ENCODE measurements around the gene TRIM27. TPM values are rescaled to one million over a fixed set of nuclear protein-coding genes. Genes with fewer than 3 reads are reported as not detected.
A peak's percentile ranks its signal among the peaks of the same experiment; 100 is the strongest.

The TRIM27 gene
- total and polyA plus RNA-seq, 3 experiments from 2014 or later: 61.6 to 69.2 (median 67.7) TPM

DNA sequence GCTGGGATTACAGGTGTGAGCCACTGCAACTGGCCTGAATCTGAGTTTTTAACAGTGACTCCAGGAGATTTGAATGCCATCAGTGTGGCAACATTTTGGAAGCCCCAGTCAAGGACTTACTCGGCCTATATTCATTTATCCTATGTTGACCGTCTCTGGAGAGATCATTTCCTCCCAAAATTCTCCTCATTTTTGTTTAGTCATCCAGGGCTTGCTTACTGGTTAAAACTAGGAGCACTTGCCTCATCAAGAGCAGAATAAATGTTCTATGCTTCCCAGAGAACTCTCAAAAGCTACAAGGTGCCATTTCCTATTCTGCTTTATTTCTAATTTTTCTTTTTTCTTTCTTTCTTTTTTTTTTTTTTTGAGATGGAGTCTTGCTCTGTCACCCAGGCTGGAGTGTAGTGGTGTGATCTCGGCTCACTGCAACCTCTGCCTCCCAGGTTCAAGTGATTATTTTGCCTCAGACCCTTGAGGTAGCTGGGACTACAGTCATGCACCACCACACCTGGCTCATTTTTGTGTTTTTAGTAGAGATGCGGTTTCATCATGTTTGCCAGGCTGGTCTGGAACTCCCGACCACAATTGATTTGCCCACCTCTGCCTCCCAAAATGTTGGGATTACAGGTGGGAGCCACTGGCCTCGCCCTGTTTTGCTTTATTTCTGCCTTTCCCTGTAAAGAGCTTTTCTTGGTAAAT, 23.4 kb upstream of the TRIM27 start:
- peaks cover 0 to 14% of the 10 kb centered on the region in 2 donors for H3K27me3 Mint-ChIP-seq
- no peak for DNase-seq
- no peaks in the 10 kb centered on the region for H3K27me3 ChIP-seq (ENCODE audit: insufficient read depth, low read length, poor library complexity, severe bottlenecking)
- peaks cover 0 to 2% (median 0%) of the 10 kb centered on the region in 3 donors for H3K36me3 Mint-ChIP-seq
- peak overlapping the region in 1 of 7 donors; percentile 12 for H3K4me3 Mint-ChIP-seq
- H3K9me3 ChIP-seq (ENCODE audit: low read length): no peaks in the 10 kb centered on the region
- H3K4me1 ChIP-seq (ENCODE audit: insufficient read depth, low read length): peaks cover 20% of the 10 kb centered on the region
- CTCF ChIA-PET: interaction anchor here (1.4 kb wide), 1 partner anchor 8 kb away, joined by 3 read pairs; no protein-coding TSS in a partner anchor
- POLR2A ChIA-PET: interaction anchor here (0.6 kb wide), 1 partner anchor 9 kb away, joined by 3 read pairs; no protein-coding TSS in a partner anchor
- no peaks in the 10 kb centered on the region for H3K36me3 ChIP-seq (ENCODE audit: insufficient read depth, low read length)
- H3K4me3 ChIP-seq (ENCODE audit: low read length): no peak overlapping the region
- H3K4me1 Mint-ChIP-seq: peaks cover 19 to 26% (median 24%) of the 10 kb centered on the region in 3 donors
- H3K9me3 Mint-ChIP-seq: peaks cover 0 to 2% (median 0%) of the 10 kb centered on the region in 5 donors
- H3K27ac ChIP-seq (ENCODE audit: low read depth, low read length): peak overlapping the region; percentile 2
- H3K27ac Mint-ChIP-seq: peak overlapping the region in 1 of 8 donors; percentile 97

DNA sequence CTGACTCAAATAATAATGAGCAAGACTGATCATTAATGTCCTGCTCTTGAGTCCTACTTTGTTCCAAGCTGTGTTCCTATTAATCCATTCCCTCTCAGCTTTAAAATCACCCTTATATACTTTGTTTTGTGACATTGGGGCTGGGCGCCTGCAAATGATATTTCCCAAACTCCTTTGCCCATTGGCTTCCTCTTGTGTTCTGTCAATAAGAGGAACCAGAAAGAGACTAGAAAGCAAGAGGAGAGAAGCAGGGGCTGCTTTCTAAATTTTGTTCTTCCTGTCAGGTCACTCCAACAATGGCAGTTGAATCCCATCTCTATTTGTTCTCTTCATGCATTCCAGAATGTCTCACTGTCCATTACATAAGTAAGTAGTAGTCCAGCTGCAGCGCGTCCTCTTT, 21.6 kb upstream of the TRIM27 start:
- peaks cover 35 to 45% (median 42%) of the 10 kb centered on the region in 3 donors for H3K4me1 Mint-ChIP-seq
- Histone ChIP-seq H3K9me3 (ENCODE audit: low read length) (no peaks in the 10 kb centered on the region), H3K27ac (ENCODE audit: low read depth, low read length) (no peak overlapping the region), H3K27me3 (ENCODE audit: insufficient read depth, low read length, poor library complexity, severe bottlenecking) (no peaks in the 10 kb centered on the region), H3K4me1 (ENCODE audit: insufficient read depth, low read length) (peaks cover 30% of the 10 kb centered on the region), H3K4me3 (ENCODE audit: low read length) (no peak overlapping the region), H3K36me3 (ENCODE audit: insufficient read depth, low read length) (no peaks in the 10 kb centered on the region)
- peak overlapping the region in 5 of 8 donors; percentile 20 to 97 (median 38) for H3K27ac Mint-ChIP-seq
- peaks cover 0 to 8% (median 0%) of the 10 kb centered on the region in 3 donors for H3K36me3 Mint-ChIP-seq
- peaks cover 0 to 20% of the 10 kb centered on the region in 2 donors for H3K27me3 Mint-ChIP-seq
- CTCF ChIA-PET: interaction anchor here (1.0 to 1.8 kb wide), 3 partner anchors 63 to 107 kb away, joined by 3 to 8 read pairs (median 3); no protein-coding TSS in a partner anchor
- no peak for DNase-seq
- POLR2A ChIA-PET: no interaction called here
- peaks cover 0 to 6% (median 2%) of the 10 kb centered on the region in 5 donors for H3K9me3 Mint-ChIP-seq
- H3K4me3 Mint-ChIP-seq: no peak overlapping the region

DNA sequence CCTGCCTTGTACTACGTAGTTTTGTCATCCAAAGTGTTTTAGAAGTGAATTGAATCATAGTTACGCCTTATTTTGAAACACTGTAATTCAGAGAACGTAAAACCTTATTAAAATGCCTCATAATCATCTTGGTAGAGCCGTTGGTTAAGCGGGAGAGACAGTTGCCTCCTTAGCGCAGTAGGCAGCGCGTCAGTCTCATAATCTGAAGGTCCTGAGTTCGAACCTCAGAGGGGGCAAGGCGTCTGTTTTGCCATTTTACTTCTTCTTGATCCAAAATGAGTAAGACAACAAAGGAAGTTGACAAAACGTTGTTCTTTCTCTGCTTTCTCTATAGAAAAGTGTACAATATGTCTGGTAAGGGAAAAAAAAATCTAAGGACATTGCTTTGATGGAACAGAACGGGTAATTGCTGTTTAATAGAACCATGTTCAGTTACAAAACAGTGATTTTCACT, 20.7 kb upstream of the TRIM27 start:
- H3K4me3 Mint-ChIP-seq: peak overlapping the region; percentile 83 to 98 (median 87)
- ChIA-PET CTCF (no interaction called here), POLR2A (no interaction called here)
- peaks cover 0 to 8% (median 0%) of the 10 kb centered on the region in 3 donors for H3K36me3 Mint-ChIP-seq
- H3K27me3 Mint-ChIP-seq: peaks cover 0 to 20% of the 10 kb centered on the region in 2 donors
- Histone ChIP-seq H3K36me3 (ENCODE audit: insufficient read depth, low read length) (no peaks in the 10 kb centered on the region), H3K4me3 (ENCODE audit: low read length) (peak overlapping the region; percentile 52), H3K27me3 (ENCODE audit: insufficient read depth, low read length, poor library complexity, severe bottlenecking) (no peaks in the 10 kb centered on the region), H3K4me1 (ENCODE audit: insufficient read depth, low read length) (peaks cover 35% of the 10 kb centered on the region), H3K9me3 (ENCODE audit: low read length) (no peaks in the 10 kb centered on the region), H3K27ac (ENCODE audit: low read depth, low read length) (peak overlapping the region; percentile 82)
- DNase-seq: peak; percentile 24 to 77 (median 73)
- peaks cover 40 to 53% (median 47%) of the 10 kb centered on the region in 3 donors for H3K4me1 Mint-ChIP-seq
- peak overlapping the region; percentile 78 to 97 (median 90) for H3K27ac Mint-ChIP-seq
- peaks cover 0 to 6% (median 2%) of the 10 kb centered on the region in 5 donors for H3K9me3 Mint-ChIP-seq

DNA sequence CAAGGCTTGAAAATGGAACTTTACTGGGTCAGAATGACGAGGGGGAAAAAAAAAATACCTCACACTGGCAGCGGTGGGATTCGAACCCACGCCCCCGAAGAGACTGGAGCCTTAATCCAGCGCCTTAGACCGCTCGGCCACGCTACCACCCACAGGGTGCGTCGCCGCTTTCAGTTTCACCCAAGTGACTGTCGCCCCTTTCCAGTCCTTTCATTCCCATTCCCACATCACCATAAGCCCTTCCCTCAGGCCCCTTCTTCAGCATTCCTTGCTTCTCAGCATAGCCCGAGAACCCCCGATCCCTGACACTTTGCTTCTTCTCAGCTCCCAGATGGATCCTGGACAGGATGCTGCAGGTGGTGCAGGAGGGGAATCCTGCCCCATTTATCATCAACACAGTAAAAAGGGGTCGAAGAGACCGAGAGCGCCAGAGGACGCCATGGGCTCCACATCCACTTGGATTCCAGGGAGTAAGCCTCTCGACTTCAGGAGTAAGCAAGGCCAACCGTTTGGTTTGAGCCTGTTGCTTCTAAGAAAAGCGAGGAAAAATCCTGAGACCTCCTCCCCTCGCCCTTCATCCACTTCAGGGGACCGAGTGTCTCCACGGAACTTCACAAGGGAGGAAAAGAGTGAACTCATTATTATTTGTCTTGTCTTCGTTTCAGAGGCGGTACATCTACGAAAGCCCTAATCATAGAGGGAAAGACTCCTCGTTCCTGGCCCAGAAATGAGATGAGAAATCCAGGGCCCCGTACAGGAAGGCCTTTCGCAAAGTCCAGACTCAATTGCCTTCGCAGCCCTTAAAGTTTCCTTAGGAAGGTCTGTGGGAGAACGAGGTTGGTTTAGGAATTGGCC, 20.0 kb upstream of the TRIM27 start:
- peaks cover 40 to 53% (median 47%) of the 10 kb centered on the region in 3 donors for H3K4me1 Mint-ChIP-seq
- Histone ChIP-seq H3K36me3 (ENCODE audit: insufficient read depth, low read length) (no peaks in the 10 kb centered on the region), H3K9me3 (ENCODE audit: low read length) (no peaks in the 10 kb centered on the region), H3K27me3 (ENCODE audit: insufficient read depth, low read length, poor library complexity, severe bottlenecking) (no peaks in the 10 kb centered on the region), H3K4me3 (ENCODE audit: low read length) (peak overlapping the region; percentile 52), H3K27ac (ENCODE audit: low read depth, low read length) (peak overlapping the region; percentile 82), H3K4me1 (ENCODE audit: insufficient read depth, low read length) (peaks cover 35% of the 10 kb centered on the region)
- ChIA-PET CTCF (no interaction called here), POLR2A (no interaction called here)
- peak in 3 of 5 donors; percentile 45 to 70 (median 51) for DNase-seq
- peak overlapping the region; percentile 83 to 98 (median 87) for H3K4me3 Mint-ChIP-seq
- peak overlapping the region; percentile 78 to 97 (median 90) for H3K27ac Mint-ChIP-seq
- H3K9me3 Mint-ChIP-seq: peaks cover 0 to 6% (median 2%) of the 10 kb centered on the region in 5 donors
- H3K36me3 Mint-ChIP-seq: peaks cover 0 to 8% (median 0%) of the 10 kb centered on the region in 3 donors
- H3K27me3 Mint-ChIP-seq: peaks cover 0 to 20% of the 10 kb centered on the region in 2 donors

DNA sequence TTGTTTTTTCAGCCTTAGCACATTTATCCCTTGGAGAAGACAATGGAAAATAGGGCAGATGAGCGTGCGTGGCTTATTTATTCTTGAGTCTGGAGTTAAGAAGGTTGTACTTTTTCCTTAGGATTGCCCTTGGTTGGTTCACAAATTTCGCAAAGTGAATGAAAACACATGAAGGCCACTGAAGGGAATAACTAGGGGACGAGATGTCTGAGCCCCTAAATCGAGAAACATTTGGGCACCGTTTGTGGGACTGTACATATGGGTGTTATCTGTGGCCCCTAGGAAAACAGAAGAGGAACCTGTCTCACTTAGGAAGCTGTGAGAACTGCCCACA, 19.4 kb upstream of the TRIM27 start:
- H3K27me3 Mint-ChIP-seq: peaks cover 0 to 20% of the 10 kb centered on the region in 2 donors
- H3K27ac Mint-ChIP-seq: peak overlapping the region in 2 of 8 donors; percentile 87 to 97
- CTCF ChIA-PET: no interaction called here
- no peaks in the 10 kb centered on the region for H3K27me3 ChIP-seq (ENCODE audit: insufficient read depth, low read length, poor library complexity, severe bottlenecking)
- no peak for DNase-seq
- no peaks in the 10 kb centered on the region for H3K36me3 ChIP-seq (ENCODE audit: insufficient read depth, low read length)
- peak overlapping the region; percentile 52 for H3K4me3 ChIP-seq (ENCODE audit: low read length)
- H3K9me3 Mint-ChIP-seq: peaks cover 0 to 6% (median 2%) of the 10 kb centered on the region in 5 donors
- H3K27ac ChIP-seq (ENCODE audit: low read depth, low read length): peak overlapping the region; percentile 82
- H3K36me3 Mint-ChIP-seq: peaks cover 0 to 8% (median 0%) of the 10 kb centered on the region in 3 donors
- peak overlapping the region; percentile 83 to 98 (median 87) for H3K4me3 Mint-ChIP-seq
- POLR2A ChIA-PET: no interaction called here
- peaks cover 40 to 53% (median 47%) of the 10 kb centered on the region in 3 donors for H3K4me1 Mint-ChIP-seq
- H3K9me3 ChIP-seq (ENCODE audit: low read length): no peaks in the 10 kb centered on the region
- H3K4me1 ChIP-seq (ENCODE audit: insufficient read depth, low read length): peaks cover 35% of the 10 kb centered on the region

DNA sequence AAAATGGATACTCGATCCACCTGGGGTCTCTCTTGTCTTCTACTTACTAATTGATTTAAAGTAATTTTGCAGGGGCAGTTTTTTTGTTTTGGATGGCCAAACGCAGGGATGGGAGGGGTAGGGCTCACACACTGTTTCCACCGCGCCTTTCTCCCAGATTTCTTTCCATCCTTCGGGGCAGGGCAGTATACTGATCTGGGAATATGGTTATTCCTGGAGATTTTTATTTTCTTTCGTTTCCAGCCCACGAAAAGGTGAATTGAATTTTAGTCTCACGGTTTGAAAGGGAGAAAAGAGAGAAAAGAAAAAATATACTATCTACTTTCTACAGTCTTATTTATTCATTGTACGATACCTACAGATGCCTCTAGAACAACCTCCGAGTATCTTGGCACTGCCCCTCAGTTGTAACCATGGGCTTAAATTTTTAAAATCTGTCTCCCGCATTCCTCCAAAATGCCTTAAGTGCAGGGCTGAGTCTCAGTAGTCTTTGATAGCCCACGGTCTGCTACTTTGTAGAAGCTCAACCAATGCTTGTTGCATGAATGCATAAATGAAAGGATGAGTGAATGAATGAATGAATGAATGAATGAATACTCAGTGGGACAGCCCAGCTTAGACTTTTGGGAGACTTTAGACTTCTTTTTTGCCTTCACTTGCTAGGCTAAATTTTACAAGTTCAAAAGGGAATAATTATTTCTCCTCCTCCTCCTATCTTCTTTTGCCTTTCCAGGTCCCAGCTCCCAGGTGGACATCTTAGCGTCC, 18.1 kb upstream of the TRIM27 start:
- peak overlapping the region; percentile 91 to 97 (median 94) for H3K27ac Mint-ChIP-seq
- peaks cover 0 to 6% (median 2%) of the 10 kb centered on the region in 5 donors for H3K9me3 Mint-ChIP-seq
- H3K4me1 Mint-ChIP-seq: peaks cover 41 to 56% (median 50%) of the 10 kb centered on the region in 3 donors
- H3K4me1 ChIP-seq (ENCODE audit: insufficient read depth, low read length): peaks cover 35% of the 10 kb centered on the region
- H3K36me3 Mint-ChIP-seq: peaks cover 0 to 8% (median 0%) of the 10 kb centered on the region in 3 donors
- no peaks in the 10 kb centered on the region for H3K27me3 ChIP-seq (ENCODE audit: insufficient read depth, low read length, poor library complexity, severe bottlenecking)
- peak overlapping the region; percentile 86 for H3K27ac ChIP-seq (ENCODE audit: low read depth, low read length)
- DNase-seq: no peak
- ChIA-PET POLR2A (interaction anchor here (1.0 to 2.2 kb wide), 4 partner anchors 19 to 57 kb away, joined by 5 to 19 read pairs (median 8); no protein-coding TSS in a partner anchor), CTCF (interaction anchor here (0.6 to 2.4 kb wide), 9 partner anchors 11 to 104 kb away, joined by 3 to 14 read pairs (median 5); partner anchors contain the start of gene TRIM27)
- H3K27me3 Mint-ChIP-seq: peaks cover 0 to 20% of the 10 kb centered on the region in 2 donors
- H3K4me3 ChIP-seq (ENCODE audit: low read length): peak overlapping the region; percentile 84
- no peaks in the 10 kb centered on the region for H3K36me3 ChIP-seq (ENCODE audit: insufficient read depth, low read length)
- H3K4me3 Mint-ChIP-seq: peak overlapping the region; percentile 89 to 98 (median 93)
- no peaks in the 10 kb centered on the region for H3K9me3 ChIP-seq (ENCODE audit: low read length)
